CD4-positive, alpha-beta T cell treated with Interleukin-1 beta for 1 hour (primary cell): Measurements from ENCODE around the gene HIGD1A.
"Not testable (repeated sequence)": the region's sequence is repeated elsewhere in the genome, so short reads cannot be mapped to it uniquely, and the experiment has no call there.

Experiments
- DNase-seq, 2 donors: peaks; one replicate each; pipeline ENCODE4 v3.0.0-alpha.2; 2020 to 2022

Gene HIGD1A

GRCh38 chr3:42829083-42829627, 24.9 kb upstream of the HIGD1A start:
- DNase-seq = no peak

GRCh38 chr3:42827654-42828053, 23.4 kb upstream of the HIGD1A start:
- DNase-seq = no peak

- DNase-seq = no peak
Measured at GRCh38 chr3:42827023-42827422, 22.7 kb upstream of the HIGD1A start.

DNA sequence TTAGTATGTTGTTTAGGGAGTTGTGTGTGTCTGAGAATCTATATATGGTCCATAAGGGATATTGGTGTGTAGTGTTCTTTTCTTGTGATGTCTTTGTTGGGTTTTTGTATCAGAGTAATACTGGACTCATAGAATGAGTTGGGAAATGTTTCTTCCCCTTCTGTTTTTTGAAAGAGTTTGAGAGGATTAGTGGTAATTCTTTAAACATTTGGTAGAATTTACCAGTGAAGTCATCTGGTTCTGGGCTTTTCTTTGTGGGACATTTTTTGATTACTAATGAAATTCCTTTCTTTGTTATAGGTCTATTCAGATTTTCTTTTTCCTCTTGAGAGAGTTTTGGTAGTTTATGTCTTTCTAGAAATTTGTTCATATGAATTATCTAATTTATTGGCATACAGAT, 21.9 kb upstream of the HIGD1A start:
- DNase-seq = no peak

DNA sequence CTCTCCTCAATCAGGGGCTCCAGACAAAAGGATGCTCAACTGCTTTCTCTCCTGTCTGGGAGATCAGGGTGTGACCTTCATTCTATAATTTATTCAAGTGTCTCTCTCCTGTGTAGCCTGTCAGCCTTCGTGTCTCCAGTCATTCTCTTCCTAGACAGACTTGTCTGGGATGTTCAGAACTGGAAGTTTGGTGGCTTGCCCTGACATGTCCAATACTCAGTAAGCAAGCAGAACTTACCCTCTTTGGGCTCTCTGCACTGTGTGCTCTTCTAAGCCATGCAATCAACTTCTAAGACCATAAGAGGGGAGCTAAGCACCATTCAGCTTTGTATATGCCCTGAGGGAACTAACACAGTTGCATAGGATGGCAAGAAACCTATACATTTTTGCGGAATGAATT, 19.1 kb upstream of the HIGD1A start:
- DNase-seq = no peak

DNA sequence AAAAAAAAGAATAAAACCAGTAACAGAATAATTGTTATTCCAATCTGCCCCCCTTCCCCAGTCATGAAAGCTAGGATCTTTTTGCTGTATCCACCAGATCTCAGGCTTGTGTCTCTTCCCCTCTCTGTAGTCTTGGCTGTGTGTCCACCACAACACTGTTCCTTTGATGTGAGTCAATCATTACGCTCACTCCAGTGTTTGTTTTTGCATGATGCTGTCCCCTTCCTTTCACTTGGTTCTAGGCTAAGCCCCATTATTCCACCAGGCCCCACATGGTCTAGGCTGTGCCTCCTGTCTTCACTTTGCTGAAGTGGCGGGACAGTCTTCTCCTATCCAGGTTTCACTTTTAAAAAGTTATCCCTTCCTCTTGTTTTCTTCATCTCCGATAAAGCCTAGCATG, 18.5 kb upstream of the HIGD1A start:
- DNase-seq = no peak

GRCh38 chr3:42820746-42821051, 16.4 kb upstream of the HIGD1A start:
- no peak for DNase-seq

DNA sequence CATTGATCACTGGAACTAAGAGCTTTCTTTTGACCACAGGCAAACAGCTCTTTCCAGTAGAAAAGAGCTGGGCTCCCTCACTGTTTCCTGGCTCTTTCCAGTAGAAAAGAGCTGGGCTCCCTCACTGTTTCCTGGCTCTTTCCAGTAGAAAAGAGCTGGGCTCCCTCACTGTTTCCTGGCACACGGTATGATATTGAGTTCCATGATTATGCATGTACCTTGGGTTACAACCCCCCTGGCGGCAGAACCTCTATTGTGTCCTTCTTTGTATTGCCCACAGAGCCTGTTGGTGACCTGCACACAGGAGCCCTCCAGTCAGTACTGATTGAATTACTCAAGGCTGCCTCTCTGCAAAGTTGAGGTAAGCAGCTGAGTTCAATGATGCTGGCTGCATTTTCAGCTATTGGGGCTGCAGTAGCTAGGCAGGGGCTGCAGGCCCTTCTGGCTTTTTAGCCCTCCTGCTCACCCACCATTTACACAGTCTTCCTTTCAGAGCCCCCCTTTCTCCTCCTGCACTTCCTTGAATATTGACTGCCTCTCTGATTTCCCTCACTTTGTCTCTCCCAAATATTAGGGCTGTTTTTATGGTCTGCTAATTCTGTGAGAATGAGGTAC, 15.2 kb upstream of the HIGD1A start:
- DNase-seq = no peak

DNA sequence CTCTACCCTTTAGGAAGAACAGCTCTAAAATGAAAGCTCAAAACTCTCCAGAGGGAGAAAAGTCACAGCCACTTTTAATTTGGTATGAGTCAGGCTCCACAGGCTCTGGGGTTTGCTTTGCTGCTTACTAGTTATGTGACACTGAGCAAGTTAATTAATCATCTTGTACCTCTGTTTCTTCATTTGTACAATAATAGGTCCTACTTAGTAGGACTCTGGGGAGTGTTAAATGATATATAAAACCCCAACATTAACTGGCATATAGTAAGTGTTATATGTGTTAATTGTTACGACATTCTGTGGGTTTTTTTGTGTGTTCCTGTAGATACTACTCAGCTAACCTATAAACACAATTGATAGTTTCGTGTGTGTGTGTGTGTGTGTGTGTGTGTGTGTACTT, 11.5 kb upstream of the HIGD1A start:
- no peak for DNase-seq

DNA sequence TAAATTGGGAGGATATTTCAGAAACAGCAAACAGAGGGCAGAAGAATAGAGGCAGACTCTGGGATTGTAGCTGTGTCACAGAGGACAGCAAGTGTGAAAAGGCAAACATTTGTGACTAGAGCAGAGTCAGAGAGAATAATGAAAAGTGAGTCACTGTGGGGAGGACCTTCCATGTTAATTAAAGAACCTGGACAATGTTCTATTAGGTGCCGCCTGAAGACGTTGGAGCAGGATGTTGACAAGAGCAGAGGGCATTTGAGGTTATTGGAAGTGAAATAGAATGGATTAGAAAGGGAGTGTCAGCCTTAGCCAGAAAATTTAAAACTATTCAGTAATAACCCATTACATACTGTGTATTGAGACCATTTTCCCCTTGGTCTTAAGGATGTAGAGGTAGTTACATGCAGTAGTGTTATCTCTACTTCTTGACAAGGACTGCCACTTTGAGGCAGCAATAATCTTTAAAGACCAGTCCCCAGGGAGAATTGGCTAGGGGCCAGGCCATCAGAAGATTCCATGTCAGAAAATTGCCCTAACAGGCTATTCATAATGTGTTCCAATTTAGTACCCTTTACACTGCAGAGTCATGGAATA, 10.7 kb upstream of the HIGD1A start:
- DNase-seq = no peak

DNA sequence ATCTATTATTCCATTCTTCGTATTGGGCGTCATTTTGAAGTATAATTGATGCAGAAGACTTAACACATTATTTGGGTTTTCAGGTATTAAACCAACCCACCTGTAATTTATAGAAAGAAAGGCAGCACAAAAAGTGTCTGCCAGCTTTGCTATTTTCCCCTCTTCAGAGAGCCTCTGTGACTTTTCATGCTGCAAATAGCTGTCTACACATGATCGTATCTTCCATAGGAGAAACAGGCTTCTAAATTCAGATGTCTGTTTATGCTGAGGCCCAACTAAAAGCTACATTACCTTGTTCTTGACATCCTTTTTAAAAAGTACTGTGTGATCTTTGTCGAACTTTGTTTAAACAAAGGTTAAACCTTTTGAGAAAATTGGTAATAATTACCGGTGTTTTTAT, 10.0 kb upstream of the HIGD1A start:
- no peak for DNase-seq

DNA sequence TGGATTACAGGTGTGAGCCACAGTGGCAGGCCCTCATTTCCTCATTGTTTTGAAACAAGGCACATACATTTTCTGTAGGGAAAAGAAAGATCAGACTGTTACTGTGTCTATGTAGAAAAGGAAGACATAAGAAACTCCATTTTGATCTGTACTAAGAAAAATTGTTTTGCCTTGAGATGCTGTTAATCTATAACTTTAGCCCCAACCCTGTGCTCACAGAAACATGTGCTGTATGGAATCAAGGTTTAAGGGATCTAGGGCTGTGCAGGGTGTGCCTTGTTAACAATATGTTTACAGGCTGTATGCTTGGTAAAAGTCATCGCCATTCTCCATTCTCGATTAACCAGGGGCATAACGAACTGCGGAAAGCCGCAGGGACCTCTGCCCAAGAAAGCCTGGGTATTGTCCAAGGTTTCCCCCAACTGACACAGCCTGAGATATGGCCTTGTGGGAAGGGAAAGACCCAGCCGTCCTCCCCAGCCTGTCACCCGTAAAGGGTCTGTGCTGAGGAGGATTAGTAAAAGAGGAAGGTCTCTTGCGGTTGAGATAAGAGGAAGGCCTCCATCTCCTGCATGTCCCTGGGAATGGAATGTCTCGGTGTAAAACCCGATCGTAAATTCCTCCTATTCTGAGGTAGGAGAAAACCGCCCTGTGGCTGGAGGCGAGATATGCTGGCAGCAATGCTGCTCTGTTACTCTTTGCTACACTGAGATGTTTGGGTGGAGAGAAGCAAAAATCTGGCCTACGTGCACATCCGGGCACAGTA, 7.0 kb upstream of the HIGD1A start:
- DNase-seq = not testable (repeated sequence)

GRCh38 chr3:42810706-42811105, 6.4 kb upstream of the HIGD1A start:
- DNase-seq = not testable (repeated sequence)

- no peak for DNase-seq
Measured at GRCh38 chr3:42809202-42809601, 4.9 kb upstream of the HIGD1A start, which contains the start of gene ACKR2. TSS of gene ACKR2 (plus strand) at chr3:42809445. CDS start at chr3:42864503, 55,058 bp downstream.

DNA sequence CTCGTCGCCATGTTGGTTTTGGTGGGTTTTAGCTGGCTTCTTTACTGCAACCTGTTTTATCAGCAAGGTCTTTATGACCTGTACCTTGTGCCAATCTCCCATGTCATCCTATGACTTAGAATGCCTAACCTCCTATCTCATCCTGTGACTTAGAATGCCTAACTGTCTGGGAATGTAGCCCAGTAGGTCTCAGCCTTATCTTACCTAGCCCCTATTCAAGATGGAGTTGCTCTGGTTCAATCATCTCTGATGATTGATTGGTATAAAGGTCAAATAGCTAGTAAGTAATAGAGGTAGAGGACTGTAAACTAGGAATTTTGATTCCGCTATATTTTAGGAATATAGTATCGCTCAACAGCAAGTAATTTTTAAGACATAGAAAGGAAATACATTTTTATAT, 3.6 kb upstream of the HIGD1A start:
- no peak for DNase-seq

- DNase-seq = no peak
Measured at GRCh38 chr3:42805141-42805821, 991 bp upstream of the HIGD1A start.

- DNase-seq = no peak
Measured at GRCh38 chr3:42804831-42805132, 492 bp upstream of the HIGD1A start.

DNA sequence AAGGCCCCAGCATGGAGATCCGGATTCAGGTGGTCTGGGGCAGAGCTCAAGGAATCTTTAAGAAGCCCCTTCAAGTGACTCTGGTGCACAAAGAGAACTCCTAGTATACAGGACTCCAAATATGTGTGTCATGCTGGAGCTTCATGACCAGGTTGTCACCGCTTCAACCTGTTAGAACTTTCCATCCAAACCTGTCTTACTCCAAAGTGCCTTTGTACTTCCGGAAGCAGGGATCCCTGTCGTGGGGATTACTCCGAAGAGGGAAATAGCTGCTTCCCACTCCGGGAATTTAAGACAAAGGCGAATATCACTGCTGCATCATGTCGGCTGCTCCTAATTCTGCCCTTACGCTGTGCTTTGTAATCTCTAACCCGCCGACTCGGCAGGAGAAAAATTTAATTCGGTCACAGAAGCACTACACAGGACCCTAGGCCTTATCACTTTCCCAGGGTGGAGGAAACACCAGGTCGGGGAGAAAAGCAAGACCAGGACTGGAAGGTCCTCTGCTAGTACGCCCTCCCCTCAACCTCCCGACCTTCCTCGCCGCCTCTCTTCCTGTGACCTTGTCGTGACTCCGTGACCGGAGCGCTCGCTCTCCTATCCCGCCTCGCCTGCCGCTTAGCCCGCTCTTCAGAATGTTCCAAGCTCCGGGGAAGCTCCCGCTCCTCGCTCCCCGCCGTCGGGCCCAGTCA, 730 bp downstream of the HIGD1A start:
- DNase-seq = peak; percentile 2 to 26

DNA sequence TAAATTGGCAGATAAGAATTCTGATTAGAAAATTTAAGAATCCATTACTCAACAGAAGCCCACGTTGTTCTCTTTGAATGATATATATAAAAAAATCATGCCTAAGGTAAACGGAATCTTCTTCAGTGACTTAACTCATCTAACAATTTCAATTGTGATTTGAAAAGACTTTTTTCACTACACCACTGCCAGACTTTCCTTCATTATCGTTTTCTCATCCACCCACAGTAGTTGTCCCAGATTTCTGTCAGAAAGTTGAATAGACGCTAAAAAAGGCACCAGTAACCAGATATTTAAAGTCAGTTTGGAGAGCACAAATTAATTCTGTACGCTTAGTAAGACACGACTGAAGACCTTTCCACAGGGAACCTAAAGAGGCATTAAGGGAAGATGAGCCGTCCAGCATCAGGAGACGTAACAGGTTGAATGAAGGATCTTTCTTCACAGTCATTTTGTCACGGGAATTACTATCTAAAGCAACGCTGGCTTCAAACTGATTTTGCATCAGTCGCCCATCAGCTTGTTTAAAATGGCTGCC, 1.3 kb downstream of the HIGD1A start:
- DNase-seq = no peak

GRCh38 chr3:42801784-42802183, 2.5 kb downstream of the HIGD1A start:
- no peak for DNase-seq

- DNase-seq = no peak
Measured at GRCh38 chr3:42801048-42801620, 3.2 kb downstream of the HIGD1A start.

DNA sequence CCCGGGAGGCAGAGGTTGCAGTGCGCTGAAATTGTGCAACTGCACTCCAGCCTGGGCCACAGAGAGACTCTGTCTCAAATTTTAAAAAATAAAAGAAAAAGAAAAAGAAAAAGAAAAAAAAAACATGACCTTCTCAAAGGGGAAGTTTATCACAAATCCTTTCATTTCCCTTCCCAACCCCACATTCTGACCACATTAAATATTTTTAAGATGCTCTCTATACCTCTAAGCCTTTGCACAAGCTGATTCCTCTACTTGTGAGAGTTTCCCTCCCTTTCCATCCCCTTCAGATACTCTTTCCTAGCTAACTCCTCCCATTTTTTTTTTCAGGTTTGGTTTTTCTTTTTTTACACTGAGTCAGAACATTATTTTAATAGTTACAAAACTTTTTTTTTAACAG, 4.0 kb downstream of the HIGD1A start:
- DNase-seq = no peak

DNA sequence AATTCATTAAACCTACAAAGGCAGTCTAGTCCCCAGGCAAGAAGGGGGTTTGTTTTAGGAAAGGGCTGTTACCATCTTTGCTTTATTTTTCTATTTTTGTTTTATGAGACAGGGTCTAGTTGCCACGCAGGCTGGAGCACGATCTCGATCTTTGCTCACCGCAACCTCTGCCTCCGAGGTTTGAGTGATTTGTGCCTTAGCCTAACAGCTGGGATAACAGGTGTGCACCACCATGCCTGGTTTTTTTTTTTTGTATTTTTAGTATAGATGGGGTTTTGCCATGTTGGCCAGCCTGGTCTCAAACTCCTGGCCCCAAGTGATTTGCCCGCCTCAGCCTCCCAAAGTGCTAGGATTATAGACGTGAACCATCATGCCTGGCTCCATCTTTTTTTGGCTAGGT, 4.9 kb downstream of the HIGD1A start:
- DNase-seq = no peak
